ENCODE measurements around the gene ARL6IP4.

The ARL6IP4 gene

GRCh38 chr12:123006977-123007376 is 26.5 kb downstream of the ARL6IP4 start:
- TF ChIP-seq CEBPB (IDR thresholded peaks at IDR 0.05) (no peak), ZBTB7A (IDR thresholded peaks at IDR 0.05; ENCODE audit: low read depth) (no peak), RAD21 (IDR thresholded peaks at IDR 0.05; ENCODE audit: low read depth) (no peak)
- TF ChIP-seq, protein P1, sequence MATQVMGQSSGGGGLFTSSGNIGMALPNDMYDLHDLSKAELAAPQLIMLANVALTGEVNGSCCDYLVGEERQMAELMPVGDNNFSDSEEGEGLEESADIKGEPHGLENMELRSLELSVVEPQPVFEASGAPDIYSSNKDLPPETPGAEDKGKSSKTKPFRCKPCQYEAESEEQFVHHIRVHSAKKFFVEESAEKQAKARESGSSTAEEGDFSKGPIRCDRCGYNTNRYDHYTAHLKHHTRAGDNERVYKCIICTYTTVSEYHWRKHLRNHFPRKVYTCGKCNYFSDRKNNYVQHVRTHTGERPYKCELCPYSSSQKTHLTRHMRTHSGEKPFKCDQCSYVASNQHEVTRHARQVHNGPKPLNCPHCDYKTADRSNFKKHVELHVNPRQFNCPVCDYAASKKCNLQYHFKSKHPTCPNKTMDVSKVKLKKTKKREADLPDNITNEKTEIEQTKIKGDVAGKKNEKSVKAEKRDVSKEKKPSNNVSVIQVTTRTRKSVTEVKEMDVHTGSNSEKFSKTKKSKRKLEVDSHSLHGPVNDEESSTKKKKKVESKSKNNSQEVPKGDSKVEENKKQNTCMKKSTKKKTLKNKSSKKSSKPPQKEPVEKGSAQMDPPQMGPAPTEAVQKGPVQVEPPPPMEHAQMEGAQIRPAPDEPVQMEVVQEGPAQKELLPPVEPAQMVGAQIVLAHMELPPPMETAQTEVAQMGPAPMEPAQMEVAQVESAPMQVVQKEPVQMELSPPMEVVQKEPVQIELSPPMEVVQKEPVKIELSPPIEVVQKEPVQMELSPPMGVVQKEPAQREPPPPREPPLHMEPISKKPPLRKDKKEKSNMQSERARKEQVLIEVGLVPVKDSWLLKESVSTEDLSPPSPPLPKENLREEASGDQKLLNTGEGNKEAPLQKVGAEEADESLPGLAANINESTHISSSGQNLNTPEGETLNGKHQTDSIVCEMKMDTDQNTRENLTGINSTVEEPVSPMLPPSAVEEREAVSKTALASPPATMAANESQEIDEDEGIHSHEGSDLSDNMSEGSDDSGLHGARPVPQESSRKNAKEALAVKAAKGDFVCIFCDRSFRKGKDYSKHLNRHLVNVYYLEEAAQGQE (IDR thresholded peaks at IDR 0.05; ENCODE audit: low read depth) = no peak
- TF ChIP-seq, protein P2, sequence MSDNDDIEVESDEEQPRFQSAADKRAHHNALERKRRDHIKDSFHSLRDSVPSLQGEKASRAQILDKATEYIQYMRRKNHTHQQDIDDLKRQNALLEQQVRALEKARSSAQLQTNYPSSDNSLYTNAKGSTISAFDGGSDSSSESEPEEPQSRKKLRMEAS (IDR thresholded peaks at IDR 0.05) = no peak

DNA sequence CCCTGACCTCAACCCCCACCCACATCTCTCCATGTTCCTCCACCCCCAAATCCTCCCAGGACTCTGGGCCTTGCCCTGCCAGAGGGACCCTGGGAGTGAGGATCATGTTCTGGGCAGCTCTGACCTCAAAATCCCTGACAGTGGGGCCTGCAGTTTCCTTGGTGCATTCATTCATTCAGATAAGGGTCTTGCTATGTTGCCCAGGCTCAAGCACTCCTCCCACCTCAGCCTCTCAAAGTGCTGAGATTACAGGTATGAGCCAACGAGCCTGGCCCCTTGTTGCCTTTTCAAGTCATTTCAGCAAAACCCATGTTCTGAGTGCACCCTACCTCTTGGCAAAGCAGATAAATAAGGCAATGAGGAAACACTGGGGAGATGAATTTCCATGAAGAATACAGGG is 29.6 kb downstream of the ARL6IP4 start:
- TF ChIP-seq EGR1 (IDR thresholded peaks at IDR 0.05) (no peak), TEAD4 (IDR thresholded peaks at IDR 0.05) (no peak), FOXM1 (IDR thresholded peaks at IDR 0.05; ENCODE audit: borderline replicate concordance, low read depth) (no peak), ZBTB7A (IDR thresholded peaks at IDR 0.05; ENCODE audit: low read depth) (no peak), TCF12 (IDR thresholded peaks at IDR 0.05; ENCODE audit: low read depth) (no peak), YY1 (IDR thresholded peaks at IDR 0.05; ENCODE audit: low read depth) (no peak), CEBPB (IDR thresholded peaks at IDR 0.05) (no peak), NFIC (IDR thresholded peaks at IDR 0.05) (no peak), TAF1 (IDR thresholded peaks at IDR 0.05; ENCODE audit: low read depth) (no peak), RAD21 (IDR thresholded peaks at IDR 0.05; ENCODE audit: low read depth) (no peak), CREB1 (IDR thresholded peaks at IDR 0.05; ENCODE audit: low read depth) (no peak), EP300 (IDR thresholded peaks at IDR 0.05; ENCODE audit: borderline replicate concordance) (no peak)
- TF ChIP-seq, protein P3, sequence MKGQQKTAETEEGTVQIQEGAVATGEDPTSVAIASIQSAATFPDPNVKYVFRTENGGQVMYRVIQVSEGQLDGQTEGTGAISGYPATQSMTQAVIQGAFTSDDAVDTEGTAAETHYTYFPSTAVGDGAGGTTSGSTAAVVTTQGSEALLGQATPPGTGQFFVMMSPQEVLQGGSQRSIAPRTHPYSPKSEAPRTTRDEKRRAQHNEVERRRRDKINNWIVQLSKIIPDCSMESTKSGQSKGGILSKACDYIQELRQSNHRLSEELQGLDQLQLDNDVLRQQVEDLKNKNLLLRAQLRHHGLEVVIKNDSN (IDR thresholded peaks at IDR 0.05) = no peak
- TF ChIP-seq, protein P2 (IDR thresholded peaks at IDR 0.05) = no peak
- TF ChIP-seq, protein P1 (IDR thresholded peaks at IDR 0.05; ENCODE audit: low read depth) = no peak

- TF ChIP-seq, protein P1 (IDR thresholded peaks at IDR 0.05; ENCODE audit: low read depth) = no peak
- TF ChIP-seq CREB1 (IDR thresholded peaks at IDR 0.05; ENCODE audit: low read depth) = no peak
- no peak for TF ChIP-seq EGR1 (IDR thresholded peaks at IDR 0.05)
- TF ChIP-seq YY1 (IDR thresholded peaks at IDR 0.05; ENCODE audit: low read depth) = no peak
- no peak for TF ChIP-seq TAF1 (IDR thresholded peaks at IDR 0.05; ENCODE audit: low read depth)
- TF ChIP-seq RAD21 (IDR thresholded peaks at IDR 0.05; ENCODE audit: low read depth) = no peak
- TF ChIP-seq CEBPB (IDR thresholded peaks at IDR 0.05) = no peak
- TF ChIP-seq FOXM1 (IDR thresholded peaks at IDR 0.05; ENCODE audit: borderline replicate concordance, low read depth) = no peak
- no peak for TF ChIP-seq EP300 (IDR thresholded peaks at IDR 0.05; ENCODE audit: borderline replicate concordance)
- no peak for TF ChIP-seq TEAD4 (IDR thresholded peaks at IDR 0.05)
- TF ChIP-seq, protein P3 (IDR thresholded peaks at IDR 0.05) = no peak
- TF ChIP-seq NFIC (IDR thresholded peaks at IDR 0.05) = no peak
- TF ChIP-seq, protein P2 (IDR thresholded peaks at IDR 0.05) = no peak
- no peak for TF ChIP-seq ZBTB7A (IDR thresholded peaks at IDR 0.05; ENCODE audit: low read depth)
- no peak for TF ChIP-seq TCF12 (IDR thresholded peaks at IDR 0.05; ENCODE audit: low read depth)
Measured at GRCh38 chr12:123010681-123011080, 30.2 kb downstream of the ARL6IP4 start.

GRCh38 chr12:123011701-123012100 is 31.2 kb downstream of the ARL6IP4 start:
- no peak for TF ChIP-seq CREB1 (IDR thresholded peaks at IDR 0.05; ENCODE audit: low read depth)
- no peak for TF ChIP-seq RAD21 (IDR thresholded peaks at IDR 0.05; ENCODE audit: low read depth)
